ENCODE data around the gene PRR5.

GRCh38 chr22:44735518-44736428, 33.8 kb downstream of the PRR5 start:
- TF ChIP-seq CTCF (conservative IDR thresholded peaks at IDR 0.05; ENCODE audit: low read length) (peak; percentile 88), EZH2phosphoT487 (IDR thresholded peaks at IDR 0.05; ENCODE audit: borderline replicate concordance, low read depth, low read length) (no peak)
